22Rv1 (cell line): ENCODE data around the gene IQCE.
"Not testable (repeated sequence)": the region's sequence is repeated elsewhere in the genome, so short reads cannot be mapped to it uniquely, and the experiment has no call there.

Experiments used
- H3K27ac ChIP-seq: fragments of 450-650 bp; 2 replicates; pipeline ENCODE4 v1.5.1; 2017
- CTCF ChIP-seq: fragments of 450-650 bp; IDR thresholded peaks from 2 replicates; pipeline ENCODE4 v1.5.1; 2017; ENCODE audit warnings: mild to moderate bottlenecking
- ZFX ChIP-seq: fragments of 450-650 bp; IDR thresholded peaks from 2 replicates; pipeline ENCODE4 v1.6.1; 2017; ENCODE audit warnings: antibody characterized with exemption, borderline replicate concordance

IQCE gene

GRCh38 chr7:2582006-2582735, 23.4 kb downstream of the IQCE start:
- H3K27ac ChIP-seq, result no peak overlapping the region
- TF ChIP-seq ZFX, result no peak

GRCh38 chr7:2583798-2584580, 25.2 kb downstream of the IQCE start:
- H3K27ac ChIP-seq, result no peak overlapping the region
- TF ChIP-seq ZFX (no peak), CTCF (no peak)

GRCh38 chr7:2585446-2585845, 26.7 kb downstream of the IQCE start:
- no peak overlapping the region for H3K27ac ChIP-seq
- TF ChIP-seq ZFX (no peak), CTCF (no peak)

- no peak for TF ChIP-seq ZFX
- TF ChIP-seq CTCF, result no peak
- no peak overlapping the region for H3K27ac ChIP-seq
These were observed 27.7 kb downstream of the IQCE start for GRCh38 chr7:2586326-2587020.

- TF ChIP-seq ZFX (no peak), CTCF (no peak)
- H3K27ac ChIP-seq, result no peak overlapping the region
These were observed 28.4 kb downstream of the IQCE start for GRCh38 chr7:2587134-2587533.

- TF ChIP-seq CTCF (no peak), ZFX (no peak)
- H3K27ac ChIP-seq, result no peak overlapping the region
These were observed 29.0 kb downstream of the IQCE start for GRCh38 chr7:2587778-2588177.

GRCh38 chr7:2589341-2589740, 30.6 kb downstream of the IQCE start:
- H3K27ac ChIP-seq, result no peak overlapping the region
- TF ChIP-seq CTCF (no peak), ZFX (no peak)

- not testable (repeated sequence) for H3K27ac ChIP-seq
These were observed 31.2 kb downstream of the IQCE start for GRCh38 chr7:2589941-2590340.
